ENCODE results near the gene ARMH4. TPM values are rescaled to one million over a fixed set of nuclear protein-coding genes. Genes with fewer than 3 reads are reported as not detected.
A peak's percentile ranks its signal among the peaks of the same experiment; 100 is the strongest.

Gene ARMH4
- total and polyA plus RNA-seq, 7 experiments from 2014 or later = 1.7 TPM; not detected in 6

DNA sequence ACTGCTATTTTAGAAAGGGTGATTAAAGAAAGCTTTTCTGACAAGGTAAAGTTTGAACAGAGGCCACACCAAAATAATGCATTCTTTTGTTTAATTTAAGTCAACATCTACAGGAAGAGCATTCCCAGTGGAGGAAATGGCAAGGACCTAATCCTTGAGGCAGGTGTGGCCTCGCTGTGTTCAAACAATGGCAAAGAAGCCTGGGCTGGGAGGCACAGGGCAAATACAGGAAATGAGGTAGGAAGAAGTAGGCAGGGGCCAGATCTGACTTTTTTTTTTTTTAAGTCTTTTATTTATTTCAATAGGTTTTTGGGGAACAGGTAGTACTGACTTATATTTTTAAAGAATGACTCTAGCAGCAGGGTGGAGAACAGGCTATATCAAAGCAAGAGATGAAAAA lies 53.5 kb downstream of the ARMH4 start:
- no peaks in the 10 kb centered on the region for H3K36me3 Mint-ChIP-seq
- H3K36me3 ChIP-seq (ENCODE audit: control insufficient read depth in 2 of 3, insufficient read depth in 3 of 3, low read length in 3 of 3) = no peaks in the 10 kb centered on the region
- peaks cover 0 to 6% (median 3%) of the 10 kb centered on the region in 5 donors for H3K27me3 Mint-ChIP-seq
- no peak for DNase-seq
- no peaks in the 10 kb centered on the region for H3K9me3 Mint-ChIP-seq
- ChIA-PET POLR2A (no interaction called here), CTCF (no interaction called here)
- intact Hi-C loops (cut with micrococcal nuclease) = no loop called here
- no peaks in the 10 kb centered on the region for H3K9me3 ChIP-seq (ENCODE audit: control insufficient read depth in 2 of 3, low read length in 3 of 3)
- H3K27me3 ChIP-seq (ENCODE audit: control insufficient read depth in 2 of 2, insufficient read depth in 2 of 2, low read length in 2 of 2) = no peaks in the 10 kb centered on the region
- ATAC-seq = no peak
- no peak overlapping the region for H3K4me3 Mint-ChIP-seq
- no peaks in the 10 kb centered on the region for H3K4me1 ChIP-seq (ENCODE audit: control insufficient read depth in 2 of 2, insufficient read depth in 2 of 2, low read length in 2 of 2)
- no peak overlapping the region for H3K27ac ChIP-seq (ENCODE audit: low read depth, low read length)
- peaks cover 0 to 6% (median 0%) of the 10 kb centered on the region in 7 donors for H3K4me1 Mint-ChIP-seq
- no peak overlapping the region for H3K27ac Mint-ChIP-seq
- no peak overlapping the region for H3K4me3 ChIP-seq (ENCODE audit: low read length)

DNA sequence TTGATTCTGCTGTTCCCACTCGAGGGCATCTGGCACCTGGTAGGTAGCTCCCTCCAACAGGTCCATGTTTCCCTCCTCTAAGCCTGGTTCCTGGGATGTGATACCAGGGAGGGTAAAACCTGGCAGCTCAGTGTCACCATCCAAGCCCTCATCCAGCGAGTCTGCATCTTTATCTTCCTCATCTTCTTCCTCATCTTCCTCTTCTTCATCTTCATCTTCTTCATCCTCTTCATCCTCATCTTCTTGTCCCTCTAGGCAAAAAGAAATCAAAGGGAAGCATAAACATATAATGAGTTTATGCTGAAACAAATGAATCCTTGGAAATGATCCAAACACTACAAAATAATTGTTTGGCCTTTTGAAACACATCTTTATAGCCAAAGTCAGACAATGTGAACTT lies 55.3 kb downstream of the ARMH4 start:
- intact Hi-C loops (cut with micrococcal nuclease) = no loop called here
- Mint-ChIP-seq H3K9me3 (no peaks in the 10 kb centered on the region), H3K36me3 (no peaks in the 10 kb centered on the region), H3K27ac (no peak overlapping the region), H3K4me1 (peaks cover 0 to 6% (median 0%) of the 10 kb centered on the region in 7 donors), H3K4me3 (no peak overlapping the region), H3K27me3 (peaks cover 0 to 6% (median 4%) of the 10 kb centered on the region in 5 donors)
- no peak for DNase-seq
- H3K27me3 ChIP-seq (ENCODE audit: control insufficient read depth in 2 of 2, insufficient read depth in 2 of 2, low read length in 2 of 2) = no peaks in the 10 kb centered on the region
- no peaks in the 10 kb centered on the region for H3K4me1 ChIP-seq (ENCODE audit: control insufficient read depth in 2 of 2, insufficient read depth in 2 of 2, low read length in 2 of 2)
- ATAC-seq = no peak
- no peak overlapping the region for H3K4me3 ChIP-seq (ENCODE audit: low read length)
- POLR2A ChIA-PET = no interaction called here
- CTCF ChIA-PET = no interaction called here
- no peaks in the 10 kb centered on the region for H3K9me3 ChIP-seq (ENCODE audit: control insufficient read depth in 2 of 3, low read length in 3 of 3)
- no peak overlapping the region for H3K27ac ChIP-seq (ENCODE audit: low read depth, low read length)
- no peaks in the 10 kb centered on the region for H3K36me3 ChIP-seq (ENCODE audit: control insufficient read depth in 2 of 3, insufficient read depth in 3 of 3, low read length in 3 of 3)

DNA sequence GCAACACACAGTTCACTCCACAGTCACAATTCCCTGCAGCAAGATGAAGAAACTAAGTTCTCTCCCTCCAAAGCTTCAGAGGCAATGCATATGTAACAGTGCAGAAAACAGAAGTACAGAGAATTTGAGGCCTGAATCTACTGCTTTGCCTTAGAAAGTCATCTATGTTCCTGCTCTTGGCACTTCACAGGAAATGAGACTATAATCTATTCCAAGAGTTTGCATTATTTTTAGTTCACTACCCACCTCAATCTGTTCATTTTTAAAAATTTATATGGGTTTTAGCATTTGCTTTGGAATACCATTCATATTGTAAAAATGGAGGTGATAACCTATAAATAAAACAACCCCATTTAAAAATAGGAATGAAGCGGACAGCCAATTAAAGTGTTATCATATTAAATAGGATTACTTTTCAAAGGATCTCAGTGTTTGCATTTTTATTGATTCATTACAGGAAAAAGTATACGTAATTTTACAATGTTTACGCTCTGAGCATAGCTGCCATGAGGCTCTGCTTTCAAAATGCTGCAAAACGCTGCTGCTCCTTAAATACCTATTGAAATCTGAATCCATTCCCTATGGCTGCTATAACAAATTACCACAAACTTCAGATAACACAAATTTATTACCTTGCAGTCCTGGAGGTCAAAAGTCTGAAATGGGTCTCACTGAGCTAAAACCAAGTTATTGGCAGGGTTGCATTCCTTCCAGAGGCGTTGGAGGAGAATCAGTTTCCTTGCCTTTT lies 60.0 kb downstream of the ARMH4 start:
- ATAC-seq (no peak), DNase-seq (no peak)
- Histone ChIP-seq H3K9me3 (ENCODE audit: control insufficient read depth in 2 of 3, low read length in 3 of 3) (no peaks in the 10 kb centered on the region), H3K27me3 (ENCODE audit: control insufficient read depth in 2 of 2, insufficient read depth in 2 of 2, low read length in 2 of 2) (no peaks in the 10 kb centered on the region), H3K27ac (ENCODE audit: low read depth, low read length) (no peak overlapping the region), H3K4me3 (ENCODE audit: low read length) (no peak overlapping the region), H3K36me3 (ENCODE audit: control insufficient read depth in 2 of 3, insufficient read depth in 3 of 3, low read length in 3 of 3) (no peaks in the 10 kb centered on the region), H3K4me1 (ENCODE audit: control insufficient read depth in 2 of 2, insufficient read depth in 2 of 2, low read length in 2 of 2) (no peaks in the 10 kb centered on the region)
- Mint-ChIP-seq H3K27me3 (peaks cover 0 to 23% (median 6%) of the 10 kb centered on the region in 5 donors), H3K4me1 (no peaks in the 10 kb centered on the region), H3K4me3 (no peak overlapping the region), H3K36me3 (no peaks in the 10 kb centered on the region), H3K9me3 (no peaks in the 10 kb centered on the region), H3K27ac (no peak overlapping the region)
- POLR2A ChIA-PET = no interaction called here
- CTCF ChIA-PET = no interaction called here
- intact Hi-C loops (cut with micrococcal nuclease) = no loop called here

DNA sequence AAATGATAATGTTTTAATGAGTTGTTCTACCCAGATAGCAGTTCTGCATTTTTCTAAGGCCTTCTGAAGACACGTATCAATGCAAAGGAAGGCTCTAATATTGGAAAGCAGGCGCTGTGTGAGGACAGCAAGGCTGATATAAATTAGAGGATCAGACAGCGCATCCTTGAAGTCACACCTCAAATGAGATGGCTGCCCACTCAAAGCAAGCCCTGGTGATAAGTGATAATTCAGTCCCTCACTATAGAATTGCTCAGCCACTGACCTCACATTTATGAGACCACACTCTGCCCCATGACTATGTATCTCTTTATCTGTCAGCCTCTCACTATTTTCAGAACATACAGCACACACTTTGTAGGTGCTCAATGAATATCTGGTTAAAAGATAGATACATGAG lies 62.4 kb downstream of the ARMH4 start:
- DNase-seq = no peak
- no peaks in the 10 kb centered on the region for H3K4me1 Mint-ChIP-seq
- H3K27me3 Mint-ChIP-seq = peaks cover 0 to 32% (median 24%) of the 10 kb centered on the region in 5 donors
- H3K27ac Mint-ChIP-seq = no peak overlapping the region
- Histone ChIP-seq H3K4me1 (ENCODE audit: control insufficient read depth in 2 of 2, insufficient read depth in 2 of 2, low read length in 2 of 2) (no peaks in the 10 kb centered on the region), H3K36me3 (ENCODE audit: control insufficient read depth in 2 of 3, insufficient read depth in 3 of 3, low read length in 3 of 3) (no peaks in the 10 kb centered on the region), H3K27ac (ENCODE audit: low read depth, low read length) (no peak overlapping the region), H3K4me3 (ENCODE audit: low read length) (no peak overlapping the region), H3K9me3 (ENCODE audit: control insufficient read depth in 2 of 3, low read length in 3 of 3) (no peaks in the 10 kb centered on the region), H3K27me3 (ENCODE audit: control insufficient read depth in 2 of 2, insufficient read depth in 2 of 2, low read length in 2 of 2) (no peaks in the 10 kb centered on the region)
- POLR2A ChIA-PET = no interaction called here
- CTCF ChIA-PET = no interaction called here
- no peak for ATAC-seq
- H3K9me3 Mint-ChIP-seq = no peaks in the 10 kb centered on the region
- no peaks in the 10 kb centered on the region for H3K36me3 Mint-ChIP-seq
- intact Hi-C loops (cut with micrococcal nuclease) = no loop called here
- H3K4me3 Mint-ChIP-seq = no peak overlapping the region

DNA sequence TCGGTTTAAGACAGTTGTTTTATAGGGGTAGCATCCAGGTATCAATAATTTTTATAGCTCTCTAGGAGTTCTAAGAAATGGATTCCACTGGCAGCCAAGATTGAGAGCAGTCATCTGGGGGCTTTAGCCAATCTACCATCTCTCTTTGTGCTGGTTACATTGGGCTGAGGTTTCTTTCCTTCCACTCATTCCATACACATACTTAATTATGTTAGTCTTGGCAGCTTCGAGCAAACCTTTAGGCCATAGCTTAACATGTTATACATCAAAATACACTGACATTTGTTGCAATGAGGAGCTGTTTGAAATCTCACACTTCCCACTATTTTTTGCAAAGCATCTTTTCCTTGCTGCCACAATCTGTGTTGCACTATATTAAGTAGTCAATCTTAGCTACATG lies 63.1 kb downstream of the ARMH4 start:
- Histone ChIP-seq H3K27ac (ENCODE audit: low read depth, low read length) (no peak overlapping the region), H3K27me3 (ENCODE audit: control insufficient read depth in 2 of 2, insufficient read depth in 2 of 2, low read length in 2 of 2) (no peaks in the 10 kb centered on the region), H3K4me3 (ENCODE audit: low read length) (no peak overlapping the region), H3K36me3 (ENCODE audit: control insufficient read depth in 2 of 3, insufficient read depth in 3 of 3, low read length in 3 of 3) (no peaks in the 10 kb centered on the region), H3K4me1 (ENCODE audit: control insufficient read depth in 2 of 2, insufficient read depth in 2 of 2, low read length in 2 of 2) (no peaks in the 10 kb centered on the region), H3K9me3 (ENCODE audit: control insufficient read depth in 2 of 3, low read length in 3 of 3) (no peaks in the 10 kb centered on the region)
- no peak for DNase-seq
- Mint-ChIP-seq H3K4me1 (no peaks in the 10 kb centered on the region), H3K27me3 (peaks cover 0 to 36% (median 31%) of the 10 kb centered on the region in 5 donors), H3K4me3 (no peak overlapping the region), H3K9me3 (no peaks in the 10 kb centered on the region), H3K27ac (no peak overlapping the region), H3K36me3 (no peaks in the 10 kb centered on the region)
- intact Hi-C loops (cut with micrococcal nuclease) = no loop called here
- ATAC-seq = no peak
- ChIA-PET CTCF (no interaction called here), POLR2A (interaction anchor here (0.6 to 0.7 kb wide), 2 partner anchors 15 to 1905 kb away, joined by 3 to 5 read pairs; no protein-coding TSS in a partner anchor)

DNA sequence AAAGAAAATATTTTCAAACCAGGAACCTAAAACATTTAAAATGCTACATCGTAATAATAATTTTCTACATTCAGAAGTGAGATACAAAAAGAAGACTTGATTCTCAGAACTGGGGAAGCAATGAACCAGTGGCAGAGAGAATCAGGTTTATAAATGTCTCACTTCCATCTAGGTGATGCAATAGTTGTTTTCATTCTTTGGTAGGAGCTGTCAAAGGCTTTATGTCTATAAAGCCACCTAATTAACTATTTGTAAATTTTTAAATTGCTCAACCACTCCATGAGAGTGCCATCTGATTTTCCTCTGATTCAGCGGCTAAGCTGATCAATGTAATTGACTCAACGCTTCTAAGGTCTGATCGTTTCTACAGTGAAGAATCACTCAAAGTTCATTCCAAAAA lies 66.1 kb downstream of the ARMH4 start:
- ATAC-seq = no peak
- ChIA-PET POLR2A (no interaction called here), CTCF (no interaction called here)
- no peaks in the 10 kb centered on the region for H3K27me3 ChIP-seq (ENCODE audit: control insufficient read depth in 2 of 2, insufficient read depth in 2 of 2, low read length in 2 of 2)
- no peaks in the 10 kb centered on the region for H3K36me3 ChIP-seq (ENCODE audit: control insufficient read depth in 2 of 3, insufficient read depth in 3 of 3, low read length in 3 of 3)
- Mint-ChIP-seq H3K4me3 (no peak overlapping the region), H3K27ac (no peak overlapping the region), H3K27me3 (peaks cover 0 to 41% (median 32%) of the 10 kb centered on the region in 5 donors), H3K9me3 (no peaks in the 10 kb centered on the region), H3K4me1 (peaks cover 0 to 5% (median 0%) of the 10 kb centered on the region in 7 donors), H3K36me3 (no peaks in the 10 kb centered on the region)
- intact Hi-C loops (cut with micrococcal nuclease) = no loop called here
- no peak for DNase-seq
- no peak overlapping the region for H3K27ac ChIP-seq (ENCODE audit: low read depth, low read length)
- H3K4me1 ChIP-seq (ENCODE audit: control insufficient read depth in 2 of 2, insufficient read depth in 2 of 2, low read length in 2 of 2) = no peaks in the 10 kb centered on the region
- no peak overlapping the region for H3K4me3 ChIP-seq (ENCODE audit: low read length)
- no peaks in the 10 kb centered on the region for H3K9me3 ChIP-seq (ENCODE audit: control insufficient read depth in 2 of 3, low read length in 3 of 3)

DNA sequence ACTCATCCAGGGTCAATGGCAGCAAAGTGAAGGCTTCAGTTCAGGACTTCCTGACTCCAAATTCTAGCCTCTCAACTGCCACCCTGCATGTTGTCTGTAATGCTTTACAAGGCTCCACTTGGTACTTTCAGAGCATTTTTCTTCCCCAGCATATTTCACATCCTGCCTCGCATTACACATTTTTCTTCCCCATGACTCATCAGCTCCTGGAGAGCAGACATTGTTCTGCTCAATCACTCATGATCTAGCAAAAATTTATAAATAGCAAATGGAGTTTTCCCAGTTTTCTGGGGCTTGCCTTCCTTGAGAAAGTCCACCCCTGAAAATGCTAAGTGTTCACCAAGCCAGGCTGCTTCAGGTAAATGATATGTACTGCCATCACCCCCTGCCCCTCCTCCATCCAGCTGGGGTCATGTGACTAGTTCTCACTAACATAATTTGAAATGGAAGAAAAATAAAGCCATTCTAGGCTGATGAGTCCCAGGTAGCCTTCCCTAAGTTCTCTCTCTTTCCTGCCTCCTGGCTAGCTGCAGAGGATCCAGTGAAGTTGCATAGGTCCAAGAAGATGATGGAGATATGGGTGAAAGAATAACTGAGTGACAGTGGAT lies 69.4 kb downstream of the ARMH4 start:
- no peak for ATAC-seq
- Mint-ChIP-seq H3K4me1 (peaks cover 0 to 5% (median 0%) of the 10 kb centered on the region in 7 donors), H3K4me3 (no peak overlapping the region), H3K27ac (peak overlapping the region in 1 of 9 donors; percentile 28), H3K9me3 (no peaks in the 10 kb centered on the region), H3K36me3 (no peaks in the 10 kb centered on the region), H3K27me3 (peaks cover 0 to 45% (median 28%) of the 10 kb centered on the region in 5 donors)
- Histone ChIP-seq H3K4me3 (ENCODE audit: low read length) (no peak overlapping the region), H3K27ac (ENCODE audit: low read depth, low read length) (no peak overlapping the region), H3K27me3 (ENCODE audit: control insufficient read depth in 2 of 2, insufficient read depth in 2 of 2, low read length in 2 of 2) (no peaks in the 10 kb centered on the region), H3K36me3 (ENCODE audit: control insufficient read depth in 2 of 3, insufficient read depth in 3 of 3, low read length in 3 of 3) (no peaks in the 10 kb centered on the region), H3K4me1 (ENCODE audit: control insufficient read depth in 2 of 2, insufficient read depth in 2 of 2, low read length in 2 of 2) (no peaks in the 10 kb centered on the region), H3K9me3 (ENCODE audit: control insufficient read depth in 2 of 3, low read length in 3 of 3) (no peaks in the 10 kb centered on the region)
- intact Hi-C loops (cut with micrococcal nuclease) = no loop called here
- POLR2A ChIA-PET = no interaction called here
- no peak for DNase-seq
- CTCF ChIA-PET = no interaction called here

All from naive thymus-derived CD4-positive, alpha-beta T cell (primary cell).